ENCODE measurements around the gene CTAG1A.
"Not testable (repeated sequence)": the region's sequence is repeated elsewhere in the genome, so short reads cannot be mapped to it uniquely, and the experiment has no call there.

CTAG1A gene

DNA sequence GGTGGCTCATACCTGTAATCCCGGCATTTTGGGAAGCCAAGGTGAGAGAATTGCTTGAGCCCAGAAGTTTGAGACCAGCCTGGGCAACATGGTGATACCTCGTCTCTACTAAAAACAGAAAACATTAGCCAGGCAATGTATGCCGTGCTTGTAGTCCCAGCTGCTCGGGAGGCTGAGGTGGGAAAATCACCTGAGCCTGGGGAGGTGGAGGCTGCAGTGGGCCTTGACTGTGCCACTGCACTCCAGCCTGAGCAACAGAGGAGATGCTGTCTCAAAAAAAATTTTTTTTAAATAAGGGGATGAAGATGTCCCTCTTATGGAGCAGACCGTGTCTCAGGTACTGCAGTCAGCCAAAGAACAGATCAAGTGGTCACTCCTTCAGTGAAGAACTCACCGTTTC is 20.6 kb downstream of the CTAG1A start:
- Histone ChIP-seq H3K9me3 (ENCODE audit: control insufficient read depth, insufficient read depth, low read length) (no peaks in the 10 kb centered on the region), H3K4me3 (ENCODE audit: low read length) (no peak overlapping the region), H3K36me3 (ENCODE audit: control insufficient read depth, low read length) (no peaks in the 10 kb centered on the region), H3F3A (ENCODE audit: control insufficient read depth, insufficient read depth) (no peaks in the 10 kb centered on the region), H3K9me2 (replicated peaks; ENCODE audit: control insufficient read depth, low read length) (no peaks in the 10 kb centered on the region), H3K27me3 (ENCODE audit: control insufficient read depth, low read length) (no peaks in the 10 kb centered on the region), H3K27ac (ENCODE audit: low read depth, low read length) (no peak overlapping the region), H4K20me1 (ENCODE audit: control insufficient read depth, insufficient read depth, low read depth, low read length) (no peaks in the 10 kb centered on the region), H3K4me1 (ENCODE audit: control insufficient read depth, low read length) (no peaks in the 10 kb centered on the region), H3K79me2 (ENCODE audit: control insufficient read depth, low read length) (no peaks in the 10 kb centered on the region), H3K4me2 (ENCODE audit: low read length) (no peak overlapping the region)
- TF ChIP-seq, protein P1, sequence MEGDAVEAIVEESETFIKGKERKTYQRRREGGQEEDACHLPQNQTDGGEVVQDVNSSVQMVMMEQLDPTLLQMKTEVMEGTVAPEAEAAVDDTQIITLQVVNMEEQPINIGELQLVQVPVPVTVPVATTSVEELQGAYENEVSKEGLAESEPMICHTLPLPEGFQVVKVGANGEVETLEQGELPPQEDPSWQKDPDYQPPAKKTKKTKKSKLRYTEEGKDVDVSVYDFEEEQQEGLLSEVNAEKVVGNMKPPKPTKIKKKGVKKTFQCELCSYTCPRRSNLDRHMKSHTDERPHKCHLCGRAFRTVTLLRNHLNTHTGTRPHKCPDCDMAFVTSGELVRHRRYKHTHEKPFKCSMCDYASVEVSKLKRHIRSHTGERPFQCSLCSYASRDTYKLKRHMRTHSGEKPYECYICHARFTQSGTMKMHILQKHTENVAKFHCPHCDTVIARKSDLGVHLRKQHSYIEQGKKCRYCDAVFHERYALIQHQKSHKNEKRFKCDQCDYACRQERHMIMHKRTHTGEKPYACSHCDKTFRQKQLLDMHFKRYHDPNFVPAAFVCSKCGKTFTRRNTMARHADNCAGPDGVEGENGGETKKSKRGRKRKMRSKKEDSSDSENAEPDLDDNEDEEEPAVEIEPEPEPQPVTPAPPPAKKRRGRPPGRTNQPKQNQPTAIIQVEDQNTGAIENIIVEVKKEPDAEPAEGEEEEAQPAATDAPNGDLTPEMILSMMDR (IDR thresholded peaks at IDR 0.05; ENCODE audit: low read depth, low read length, poor library complexity, severe bottlenecking), result no peak
- no peak for TF ChIP-seq EZH2phosphoT487 (IDR thresholded peaks at IDR 0.05; ENCODE audit: borderline replicate concordance, low read length)

DNA sequence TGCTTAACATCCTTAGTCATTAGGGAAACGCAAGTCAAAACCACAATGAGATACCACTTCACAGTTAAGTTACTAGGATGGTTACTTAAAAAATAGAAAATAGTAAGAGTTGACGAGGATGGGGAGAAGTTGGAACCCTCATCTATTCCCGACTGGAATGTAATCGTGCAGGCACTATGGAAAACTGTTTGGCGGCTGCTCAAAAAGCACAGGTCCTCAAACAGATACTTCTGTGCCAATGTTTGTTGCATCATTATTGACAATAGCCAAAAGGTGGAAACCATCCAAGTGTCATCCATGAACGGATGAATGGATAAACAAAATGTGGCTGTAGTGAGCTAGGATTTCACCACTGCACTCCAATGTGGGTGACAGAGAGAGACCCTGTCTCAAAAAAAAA is 22.4 kb downstream of the CTAG1A start:
- no peak overlapping the region for H3K4me3 ChIP-seq (ENCODE audit: low read length)

DNA sequence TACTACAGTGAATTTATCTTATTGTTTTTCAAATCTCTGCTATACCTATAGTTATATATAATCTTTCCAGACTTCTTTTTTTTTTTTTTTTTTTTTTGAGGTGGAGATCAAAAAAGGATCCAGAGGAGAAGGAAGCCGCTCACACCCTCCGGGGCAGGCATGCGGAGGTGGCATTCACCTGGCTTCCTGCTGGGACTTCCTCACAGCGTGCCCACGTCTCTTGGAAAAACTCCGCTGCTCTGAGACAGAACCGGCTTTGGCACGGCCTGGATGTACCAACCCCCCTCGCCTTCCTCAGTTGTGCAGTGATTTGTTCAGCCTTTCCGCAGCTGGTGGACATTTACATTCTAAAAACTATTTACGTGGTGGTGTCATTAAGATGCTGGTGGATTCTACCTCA is 23.0 kb downstream of the CTAG1A start:
- H3K27ac ChIP-seq (ENCODE audit: low read depth, low read length); H3K4me1 ChIP-seq (ENCODE audit: control insufficient read depth, low read length); H3F3A ChIP-seq (ENCODE audit: control insufficient read depth, insufficient read depth); H3K9me2 ChIP-seq (replicated peaks; ENCODE audit: control insufficient read depth, low read length); H3K9me3 ChIP-seq (ENCODE audit: control insufficient read depth, insufficient read depth, low read length); H4K20me1 ChIP-seq (ENCODE audit: control insufficient read depth, insufficient read depth, low read depth, low read length); H3K4me3 ChIP-seq (ENCODE audit: low read length); H3K79me2 ChIP-seq (ENCODE audit: control insufficient read depth, low read length); H3K4me2 ChIP-seq (ENCODE audit: low read length); H3K27me3 ChIP-seq (ENCODE audit: control insufficient read depth, low read length); H3K36me3 ChIP-seq (ENCODE audit: control insufficient read depth, low read length): not testable (repeated sequence)

More for the DNA sequence above, 22.4 kb downstream of the CTAG1A start:
- H3K9me2 ChIP-seq (replicated peaks; ENCODE audit: control insufficient read depth, low read length), result no peaks in the 10 kb centered on the region
- TF ChIP-seq EZH2phosphoT487 (IDR thresholded peaks at IDR 0.05; ENCODE audit: borderline replicate concordance, low read length), result no peak
- H4K20me1 ChIP-seq (ENCODE audit: control insufficient read depth, insufficient read depth, low read depth, low read length), result no peaks in the 10 kb centered on the region
- H3K27ac ChIP-seq (ENCODE audit: low read depth, low read length), result no peak overlapping the region
- no peaks in the 10 kb centered on the region for H3K4me1 ChIP-seq (ENCODE audit: control insufficient read depth, low read length)
- H3K9me3 ChIP-seq (ENCODE audit: control insufficient read depth, insufficient read depth, low read length), result no peaks in the 10 kb centered on the region
- H3F3A ChIP-seq (ENCODE audit: control insufficient read depth, insufficient read depth), result no peaks in the 10 kb centered on the region
- no peaks in the 10 kb centered on the region for H3K79me2 ChIP-seq (ENCODE audit: control insufficient read depth, low read length)
- no peak overlapping the region for H3K4me2 ChIP-seq (ENCODE audit: low read length)
- H3K36me3 ChIP-seq (ENCODE audit: control insufficient read depth, low read length), result no peaks in the 10 kb centered on the region
- no peaks in the 10 kb centered on the region for H3K27me3 ChIP-seq (ENCODE audit: control insufficient read depth, low read length)

DNA sequence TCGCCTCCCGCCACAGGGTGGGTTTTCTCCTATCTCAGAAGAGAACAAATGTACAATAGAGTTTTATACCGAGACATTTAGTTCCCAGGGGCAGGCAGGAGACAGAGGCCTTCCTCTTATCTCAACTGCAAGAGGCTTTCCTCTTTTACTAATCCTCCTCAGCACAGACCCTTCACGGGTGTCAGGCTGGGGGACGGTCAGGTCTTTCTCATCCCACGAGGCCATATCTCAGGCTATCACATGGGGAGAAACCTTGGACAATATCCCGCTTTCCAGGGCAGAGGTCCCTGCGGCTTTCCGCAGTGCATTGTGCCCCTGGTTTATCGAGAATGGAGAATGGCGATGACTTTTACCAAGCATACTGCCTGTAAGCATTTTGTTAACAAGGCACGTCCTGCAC is 23.9 kb downstream of the CTAG1A start:
- H3F3A ChIP-seq (ENCODE audit: control insufficient read depth, insufficient read depth); H3K4me1 ChIP-seq (ENCODE audit: control insufficient read depth, low read length); H3K27ac ChIP-seq (ENCODE audit: low read depth, low read length); H3K4me2 ChIP-seq (ENCODE audit: low read length); H3K4me3 ChIP-seq (ENCODE audit: low read length); H3K9me2 ChIP-seq (replicated peaks; ENCODE audit: control insufficient read depth, low read length); H3K79me2 ChIP-seq (ENCODE audit: control insufficient read depth, low read length); H3K27me3 ChIP-seq (ENCODE audit: control insufficient read depth, low read length); H3K36me3 ChIP-seq (ENCODE audit: control insufficient read depth, low read length); H4K20me1 ChIP-seq (ENCODE audit: control insufficient read depth, insufficient read depth, low read depth, low read length); H3K9me3 ChIP-seq (ENCODE audit: control insufficient read depth, insufficient read depth, low read length): not testable (repeated sequence)

DNA sequence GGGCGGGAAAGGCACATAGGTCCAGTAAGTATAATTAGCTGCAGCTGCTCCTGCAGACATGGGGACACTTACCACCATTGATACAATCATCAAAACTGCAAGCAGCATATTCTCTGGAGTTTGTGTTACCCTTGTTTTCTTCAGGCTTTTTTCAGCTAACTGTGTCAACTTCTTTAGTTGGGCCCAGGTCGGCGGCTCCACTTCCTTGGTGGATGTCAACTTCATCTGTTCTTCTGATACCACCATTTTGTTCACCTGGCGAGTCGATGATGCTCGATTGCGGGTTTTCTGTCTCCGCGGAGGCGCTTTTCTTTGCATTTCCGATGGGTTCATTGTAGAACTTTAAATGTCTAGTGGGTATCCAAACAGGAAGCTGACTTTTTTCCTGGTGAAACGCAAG is 26.2 kb downstream of the CTAG1A start:
- H3F3A ChIP-seq (ENCODE audit: control insufficient read depth, insufficient read depth); H4K20me1 ChIP-seq (ENCODE audit: control insufficient read depth, insufficient read depth, low read depth, low read length); H3K9me2 ChIP-seq (replicated peaks; ENCODE audit: control insufficient read depth, low read length); H3K4me3 ChIP-seq (ENCODE audit: low read length); H3K27ac ChIP-seq (ENCODE audit: low read depth, low read length); H3K79me2 ChIP-seq (ENCODE audit: control insufficient read depth, low read length); H3K27me3 ChIP-seq (ENCODE audit: control insufficient read depth, low read length); H3K4me1 ChIP-seq (ENCODE audit: control insufficient read depth, low read length); H3K4me2 ChIP-seq (ENCODE audit: low read length); H3K9me3 ChIP-seq (ENCODE audit: control insufficient read depth, insufficient read depth, low read length); H3K36me3 ChIP-seq (ENCODE audit: control insufficient read depth, low read length): not testable (repeated sequence)

DNA sequence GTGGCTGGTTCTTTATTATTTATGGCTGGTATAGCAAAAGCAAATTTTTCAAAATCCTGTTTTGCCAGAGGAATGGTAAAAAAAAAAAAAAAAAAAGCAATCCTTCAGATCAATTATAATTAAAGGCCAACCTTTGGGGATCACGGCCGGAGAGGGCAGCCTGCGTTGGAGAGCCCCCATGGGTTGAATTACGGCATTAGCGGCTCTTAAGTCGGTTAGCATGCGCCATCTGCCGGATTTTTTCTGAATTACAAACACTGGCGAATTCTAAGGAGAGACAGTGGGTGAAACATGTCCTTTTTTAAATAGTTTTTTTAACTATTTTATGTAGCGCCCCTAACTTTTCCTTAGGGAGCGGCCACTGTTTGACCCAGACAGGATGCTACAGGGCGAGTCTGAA is 28.7 kb downstream of the CTAG1A start:
- H3K27ac ChIP-seq (ENCODE audit: low read depth, low read length); H3K4me1 ChIP-seq (ENCODE audit: control insufficient read depth, low read length); H3K27me3 ChIP-seq (ENCODE audit: control insufficient read depth, low read length); H4K20me1 ChIP-seq (ENCODE audit: control insufficient read depth, insufficient read depth, low read depth, low read length); H3K9me3 ChIP-seq (ENCODE audit: control insufficient read depth, insufficient read depth, low read length); H3F3A ChIP-seq (ENCODE audit: control insufficient read depth, insufficient read depth); H3K4me2 ChIP-seq (ENCODE audit: low read length); H3K79me2 ChIP-seq (ENCODE audit: control insufficient read depth, low read length); H3K4me3 ChIP-seq (ENCODE audit: low read length); H3K9me2 ChIP-seq (replicated peaks; ENCODE audit: control insufficient read depth, low read length); H3K36me3 ChIP-seq (ENCODE audit: control insufficient read depth, low read length): not testable (repeated sequence)

DNA sequence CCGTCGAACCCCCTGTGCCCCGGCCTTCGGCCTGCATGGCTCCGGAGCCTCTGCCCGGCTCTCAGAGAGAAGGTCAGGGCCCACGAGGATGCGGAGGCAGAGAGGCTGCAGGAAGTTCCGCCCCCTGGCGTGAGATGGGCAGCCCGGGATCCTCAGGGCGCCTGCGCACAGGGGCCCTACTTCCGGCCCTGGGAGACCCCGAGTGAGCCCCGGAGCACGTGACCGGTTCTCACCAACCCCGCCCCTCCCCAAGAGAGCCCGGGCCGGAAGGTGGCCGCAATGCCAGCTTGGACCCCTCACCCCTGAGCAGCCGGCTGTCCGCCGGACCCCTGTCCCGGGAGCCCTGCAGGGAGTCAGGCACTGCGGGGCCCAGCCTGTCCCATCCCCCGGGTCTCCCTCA is 34.2 kb downstream of the CTAG1A start, which contains the start of gene CTAG1B:
Gene CTAG1B (minus strand): TSS at position 101 of the 400 bp plus-strand sequence. CDS start 64 bp downstream, at position 37.
- H3K27me3 ChIP-seq (ENCODE audit: control insufficient read depth, low read length); H3K27ac ChIP-seq (ENCODE audit: low read depth, low read length); H3K4me1 ChIP-seq (ENCODE audit: control insufficient read depth, low read length): not testable (repeated sequence)

More for the DNA sequence above, 34.2 kb downstream of the CTAG1A start, which contains the start of gene CTAG1B:
- not testable (repeated sequence) for H3K9me2 ChIP-seq (replicated peaks; ENCODE audit: control insufficient read depth, low read length); H3F3A ChIP-seq (ENCODE audit: control insufficient read depth, insufficient read depth); H3K4me2 ChIP-seq (ENCODE audit: low read length); H3K9me3 ChIP-seq (ENCODE audit: control insufficient read depth, insufficient read depth, low read length); H3K4me3 ChIP-seq (ENCODE audit: low read length); H3K79me2 ChIP-seq (ENCODE audit: control insufficient read depth, low read length); H3K36me3 ChIP-seq (ENCODE audit: control insufficient read depth, low read length); H4K20me1 ChIP-seq (ENCODE audit: control insufficient read depth, insufficient read depth, low read depth, low read length)
